NOMO-1 (cell line): ENCODE results near the gene LCNL1.
A peak's percentile ranks its signal among the peaks of the same experiment; 100 is the strongest.

Experiments used
- DNase-seq, 2 experiments: peaks; one replicate each; lab custom pipeline; 2025; ENCODE audit not compliant: unreplicated experiment in 2 of 2; lab: John Stamatoyannopoulos, UW

LCNL1 gene

GRCh38 chr9:136982232-136983051 lies at the start of gene LCNL1:
LCNL1 (plus strand) TSS chr9:136982993; CDS start chr9:136983587, 594 bp downstream.
- DNase-seq: no peak

- no peak for DNase-seq
Observed at GRCh38 chr9:136934277-136934676, 48.5 kb upstream of the LCNL1 start.

- peak; percentile 86 to 99 for DNase-seq
Observed at GRCh38 chr9:136935651-136936050, 47.1 kb upstream of the LCNL1 start.

GRCh38 chr9:136936645-136937170 lies 46.1 kb upstream of the LCNL1 start:
- DNase-seq: no peak

GRCh38 chr9:136937186-136938001 lies 45.4 kb upstream of the LCNL1 start:
- no peak for DNase-seq

- no peak for DNase-seq
Observed at GRCh38 chr9:136939431-136939995, 43.3 kb upstream of the LCNL1 start.

GRCh38 chr9:136939996-136940525 lies 42.7 kb upstream of the LCNL1 start:
- no peak for DNase-seq

GRCh38 chr9:136940526-136941230 lies 42.1 kb upstream of the LCNL1 start:
- no peak for DNase-seq

- no peak for DNase-seq
Observed at GRCh38 chr9:136941231-136942111, 41.3 kb upstream of the LCNL1 start.

GRCh38 chr9:136942112-136942880 lies 40.5 kb upstream of the LCNL1 start:
- DNase-seq: no peak

GRCh38 chr9:136942881-136943230 lies 39.9 kb upstream of the LCNL1 start:
- no peak for DNase-seq

- DNase-seq: no peak
Observed at GRCh38 chr9:136943291-136944211, 39.2 kb upstream of the LCNL1 start.

GRCh38 chr9:136944212-136944518 lies 38.6 kb upstream of the LCNL1 start:
- DNase-seq: peak; percentile 72 to 78

GRCh38 chr9:136944519-136945332 lies 38.1 kb upstream of the LCNL1 start, which contains the start of the genes C8G and FBXW5:
C8G (plus strand) TSS chr9:136945243; CDS start chr9:136945321, 78 bp downstream.
FBXW5 (minus strand) TSS chr9:136944738; CDS start chr9:136944083, 655 bp downstream.
- peak; percentile 98 to 99 for DNase-seq

- DNase-seq: no peak
Observed at GRCh38 chr9:136945333-136946227, 37.2 kb upstream of the LCNL1 start.
